Bronchial epithelial cell (primary cell): ENCODE data around the gene ZNF236. TPM values are rescaled to one million over a fixed set of nuclear protein-coding genes. Genes with fewer than 3 reads are reported as not detected.

Experiments used
- DNase-seq: peaks from one replicate; pipeline ENCODE4 v3.0.0-alpha.2; 2010; ENCODE audit warnings: low read depth
- FAIRE-seq: peaks from 2 replicates; lab custom pipeline; 2011; peaks lifted over from hg19 to GRCh38; lab: Jason Lieb, UNC
- H3K27me3 ChIP-seq: 2 replicates; pipeline ENCODE4 v1.5.1; 2011; ENCODE audit warnings: low read length; ENCODE audit not compliant: control insufficient read depth, insufficient read depth
- H3K36me3 ChIP-seq: 2 replicates; pipeline ENCODE4 v1.5.1; 2011; ENCODE audit warnings: low read length; ENCODE audit not compliant: control insufficient read depth, insufficient read depth
- H3K4me3 ChIP-seq: 2 replicates; pipeline ENCODE4 v1.5.1; 2011; ENCODE audit warnings: mild to moderate bottlenecking, low read depth, low read length, control low read depth
- total RNA-seq: library from RNA; depleted of rRNA; stranded (reverse); fragments of >200 nt; gene quantifications from 2 replicates; pipeline ENCODE4 v1.2.1, GENCODE V29; 2014
- TF ChIP-seq, protein P1 (sequence below): IDR thresholded peaks from 2 replicates; pipeline ENCODE4 v1.5.1; 2011; ENCODE audit warnings: mild to moderate bottlenecking, moderate library complexity, low read length, control low read depth, inconsistent platforms; ENCODE audit not compliant: insufficient read depth, severe bottlenecking

The ZNF236 gene
- total RNA-seq, 1 donor from 2014 or later, result 5.3 TPM

DNA sequence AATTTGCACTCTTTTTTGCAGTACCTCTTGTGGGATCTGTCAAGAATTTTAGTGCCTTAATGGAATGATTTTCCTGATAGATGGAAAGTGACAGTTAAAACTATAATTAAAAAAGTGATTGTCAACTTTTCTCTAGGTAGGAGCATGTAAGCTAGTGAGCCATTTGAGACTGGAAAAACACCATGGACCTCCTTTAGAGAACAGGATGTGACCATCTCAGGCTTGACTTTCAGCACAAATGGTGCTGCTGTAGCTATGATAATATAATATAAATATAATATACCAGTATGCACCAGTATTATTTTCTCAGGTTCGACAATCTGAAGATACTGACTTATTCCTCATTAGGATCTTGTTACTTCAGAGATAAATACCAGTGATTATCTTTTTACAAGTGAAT lies 27.8 kb downstream of the ZNF236 start:
- Histone ChIP-seq H3K36me3 (no peaks in the 10 kb centered on the region), H3K4me3 (no peak overlapping the region), H3K27me3 (no peaks in the 10 kb centered on the region)
- FAIRE-seq, result no peak
- TF ChIP-seq, protein P1, sequence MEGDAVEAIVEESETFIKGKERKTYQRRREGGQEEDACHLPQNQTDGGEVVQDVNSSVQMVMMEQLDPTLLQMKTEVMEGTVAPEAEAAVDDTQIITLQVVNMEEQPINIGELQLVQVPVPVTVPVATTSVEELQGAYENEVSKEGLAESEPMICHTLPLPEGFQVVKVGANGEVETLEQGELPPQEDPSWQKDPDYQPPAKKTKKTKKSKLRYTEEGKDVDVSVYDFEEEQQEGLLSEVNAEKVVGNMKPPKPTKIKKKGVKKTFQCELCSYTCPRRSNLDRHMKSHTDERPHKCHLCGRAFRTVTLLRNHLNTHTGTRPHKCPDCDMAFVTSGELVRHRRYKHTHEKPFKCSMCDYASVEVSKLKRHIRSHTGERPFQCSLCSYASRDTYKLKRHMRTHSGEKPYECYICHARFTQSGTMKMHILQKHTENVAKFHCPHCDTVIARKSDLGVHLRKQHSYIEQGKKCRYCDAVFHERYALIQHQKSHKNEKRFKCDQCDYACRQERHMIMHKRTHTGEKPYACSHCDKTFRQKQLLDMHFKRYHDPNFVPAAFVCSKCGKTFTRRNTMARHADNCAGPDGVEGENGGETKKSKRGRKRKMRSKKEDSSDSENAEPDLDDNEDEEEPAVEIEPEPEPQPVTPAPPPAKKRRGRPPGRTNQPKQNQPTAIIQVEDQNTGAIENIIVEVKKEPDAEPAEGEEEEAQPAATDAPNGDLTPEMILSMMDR, result no peak
- DNase-seq, result no peak

DNA sequence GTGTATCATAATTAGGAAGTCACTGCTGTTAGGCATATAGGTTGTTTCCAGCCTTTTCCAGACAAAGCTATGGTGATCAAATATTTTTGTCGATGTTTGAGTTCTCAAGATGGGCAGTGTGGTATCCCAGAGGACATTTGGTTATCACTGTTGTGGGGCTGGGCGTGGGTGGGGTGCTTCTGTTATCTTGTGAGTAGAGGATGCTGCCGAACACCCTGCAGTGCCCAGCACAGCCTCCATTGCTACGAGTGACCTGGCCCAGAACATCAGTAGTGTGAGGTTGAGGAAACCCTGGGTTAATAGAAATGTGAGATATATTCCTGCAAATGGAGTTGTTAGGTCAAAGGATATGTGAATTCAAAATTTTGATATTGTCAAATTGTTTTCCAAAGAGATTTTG lies 33.2 kb downstream of the ZNF236 start:
- FAIRE-seq (no peak), DNase-seq (no peak)
- H3K36me3 ChIP-seq, result no peaks in the 10 kb centered on the region
- H3K4me3 ChIP-seq, result no peak overlapping the region
- no peaks in the 10 kb centered on the region for H3K27me3 ChIP-seq
- TF ChIP-seq, protein P1, result no peak

DNA sequence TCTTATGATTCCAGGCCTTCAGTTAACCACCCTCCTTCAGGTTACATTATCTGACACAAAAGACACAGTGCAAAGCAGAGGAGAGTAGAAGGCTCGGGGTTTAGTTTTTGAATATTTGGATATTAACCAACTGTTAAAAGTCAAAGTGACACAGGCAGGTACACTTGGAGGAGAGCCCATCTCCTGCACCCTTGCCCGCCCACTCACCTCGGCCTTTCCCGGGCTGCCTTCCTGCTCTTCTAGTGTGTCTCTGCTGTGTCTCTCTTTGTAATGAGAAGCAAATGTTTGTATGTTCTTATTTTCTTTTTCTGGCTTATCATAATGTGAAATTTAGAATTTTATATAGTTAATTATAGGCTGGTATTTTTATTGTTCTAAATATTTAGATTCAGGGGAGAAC lies 35.1 kb downstream of the ZNF236 start:
- FAIRE-seq, result no peak
- no peak for DNase-seq
- peaks cover 7% of the 10 kb centered on the region for H3K36me3 ChIP-seq
- TF ChIP-seq, protein P1, result no peak
- H3K27me3 ChIP-seq, result no peaks in the 10 kb centered on the region
- H3K4me3 ChIP-seq, result no peak overlapping the region

DNA sequence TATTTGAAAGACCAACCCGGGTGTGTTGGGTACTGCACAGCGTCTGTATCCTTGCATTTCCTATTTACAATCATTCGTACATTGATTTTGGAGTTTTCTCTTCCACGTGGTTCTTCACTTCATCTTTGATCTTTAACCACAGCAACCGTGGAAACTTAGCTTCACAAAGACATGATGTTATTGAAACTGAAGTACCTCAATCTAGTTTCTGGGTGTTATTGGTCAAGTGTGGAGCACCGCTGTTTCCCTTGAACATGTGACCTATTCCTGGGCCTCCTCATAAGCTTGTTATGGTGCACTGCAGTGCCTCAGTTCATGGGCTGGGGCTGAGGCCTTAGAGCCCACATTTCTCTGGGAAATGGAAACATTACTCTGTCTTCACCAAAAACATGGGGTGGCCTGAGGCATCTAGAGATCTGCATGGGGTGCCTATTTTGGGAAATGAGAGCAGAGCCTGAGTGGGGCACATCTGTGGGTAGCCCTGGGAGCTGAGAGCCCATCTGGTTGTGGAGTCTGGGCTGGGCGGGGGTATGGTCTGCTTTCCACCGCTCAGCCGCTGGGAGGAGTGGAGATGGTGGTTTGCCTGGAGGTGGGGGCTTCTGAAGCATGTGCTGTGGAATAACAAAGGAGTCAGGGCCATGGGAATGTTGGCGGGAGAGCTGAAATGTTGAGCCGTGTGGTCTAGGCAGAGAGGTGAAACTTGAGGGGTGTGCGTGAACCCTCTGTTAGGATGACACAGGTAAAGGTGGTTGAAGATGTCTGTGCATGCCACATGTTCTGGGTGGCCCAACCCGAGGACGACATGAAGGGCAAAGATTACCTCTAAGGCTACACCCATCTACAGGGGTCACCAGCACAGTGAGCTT lies 37.4 kb downstream of the ZNF236 start:
- Histone ChIP-seq H3K4me3 (no peak overlapping the region), H3K27me3 (no peaks in the 10 kb centered on the region), H3K36me3 (peaks cover 9% of the 10 kb centered on the region)
- TF ChIP-seq, protein P1, result no peak
- DNase-seq (no peak), FAIRE-seq (peak; percentile 77)

DNA sequence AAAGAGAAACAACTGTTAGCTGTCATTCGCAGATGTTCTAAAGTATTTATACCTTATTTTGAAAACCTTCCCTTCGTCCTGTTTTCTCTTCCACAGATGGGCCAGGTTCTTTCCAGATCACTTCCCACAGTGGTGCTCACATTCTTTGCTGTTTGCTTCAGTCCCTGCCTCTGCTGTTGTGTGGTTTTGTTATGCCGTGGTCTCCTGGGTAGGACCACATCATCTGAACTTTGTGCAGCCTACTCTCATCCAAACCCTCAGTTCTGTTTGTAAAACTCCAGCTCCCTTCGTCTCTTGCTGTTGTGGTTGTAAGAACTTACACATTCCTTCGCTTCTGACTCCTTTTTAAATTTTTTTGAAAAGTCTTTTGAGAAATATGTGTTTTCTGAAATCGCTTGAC lies 38.1 kb downstream of the ZNF236 start:
- FAIRE-seq, result no peak

More for the DNA sequence above, 38.1 kb downstream of the ZNF236 start:
- Histone ChIP-seq H3K36me3 (peaks cover 9% of the 10 kb centered on the region), H3K4me3 (no peak overlapping the region), H3K27me3 (no peaks in the 10 kb centered on the region)
- TF ChIP-seq, protein P1, result no peak
- DNase-seq, result no peak
